GM23338 (cell line): ENCODE measurements around the gene PRM1. TPM values are rescaled to one million over a fixed set of nuclear protein-coding genes. Genes with fewer than 3 reads are reported as not detected.

Source experiments
- ATAC-seq: fragments of 200-7000 bp; cut with Tn5 transposase; 3 replicates; pipeline ENCODE4 v1.9.1; 2020
- DNase-seq: peaks from one replicate; pipeline ENCODE4 v3.0.0-alpha.2; 2015; ENCODE audit warnings: low spot score
- H2AFZ ChIP-seq: fragments of 200-600 bp; sonication (generic); 2 replicates; pipeline ENCODE4 v1.8.0; 2016; ENCODE audit warnings: antibody characterized with exemption, mild to moderate bottlenecking, moderate library complexity
- H3F3A ChIP-seq: fragments of 200-600 bp; sonication (generic); replicated peaks from 2 replicates; pipeline ENCODE4 v1.8.0; 2017; ENCODE audit warnings: antibody characterized with exemption, mixed run types, low read depth
- H3K27ac ChIP-seq: fragments of 200-600 bp; sonication (generic); 2 replicates; pipeline ENCODE4 v1.6.1; 2016; ENCODE audit warnings: low read depth
- H3K27me3 ChIP-seq: fragments of 200-600 bp; sonication (generic); 2 replicates; pipeline ENCODE4 v1.8.0; 2016; ENCODE audit warnings: mild to moderate bottlenecking, mixed run types, moderate library complexity; ENCODE audit not compliant: insufficient read depth
- H3K36me3 ChIP-seq: fragments of 200-600 bp; sonication (generic); 2 replicates; pipeline ENCODE4 v1.8.0; 2016; ENCODE audit warnings: mild to moderate bottlenecking; ENCODE audit not compliant: insufficient read depth
- H3K4me1 ChIP-seq: fragments of 200-600 bp; sonication (generic); 2 replicates; pipeline ENCODE4 v1.8.0; 2016; ENCODE audit warnings: mild to moderate bottlenecking, moderate library complexity; ENCODE audit not compliant: insufficient read depth
- H3K4me2 ChIP-seq: fragments of 200-600 bp; sonication (generic); 2 replicates; pipeline ENCODE4 v1.7.1; 2017; ENCODE audit warnings: mixed run types
- H3K4me3 ChIP-seq: fragments of 200-600 bp; sonication (generic); 2 replicates; pipeline ENCODE4 v1.6.1; 2016; ENCODE audit warnings: mixed run types
- H3K79me2 ChIP-seq: fragments of 200-600 bp; sonication (generic); replicated peaks from 2 replicates; pipeline ENCODE4 v1.8.0; 2017; ENCODE audit warnings: mild to moderate bottlenecking; ENCODE audit not compliant: insufficient read depth
- H3K9me2 ChIP-seq: fragments of 200-600 bp; sonication (generic); 2 replicates; pipeline ENCODE4 v1.8.0; 2017; ENCODE audit not compliant: insufficient read depth
- H4K20me1 ChIP-seq: fragments of 200-600 bp; sonication (generic); replicated peaks from 2 replicates; pipeline ENCODE4 v1.8.0; 2017; ENCODE audit warnings: mild to moderate bottlenecking; ENCODE audit not compliant: insufficient read depth
- H3K27ac Mint-ChIP-seq: 2 replicates; pipeline ENCODE4 v1.8.0; 2020; ENCODE audit warnings: inconsistent platforms, mild to moderate bottlenecking, moderate library complexity, mixed read lengths
- H3K27me3 Mint-ChIP-seq: 3 replicates; pipeline ENCODE4 v1.8.0; 2022; ENCODE audit warnings: low read depth, mild to moderate bottlenecking, moderate library complexity, mixed read lengths, inconsistent platforms; ENCODE audit not compliant: insufficient read depth, poor library complexity
- H3K36me3 Mint-ChIP-seq: 3 replicates; pipeline ENCODE4 v1.8.0; 2021; ENCODE audit warnings: low read depth, mild to moderate bottlenecking, inconsistent platforms, moderate library complexity, mixed read lengths
- H3K4me1 Mint-ChIP-seq: 3 replicates; pipeline ENCODE4 v1.8.0; 2020; ENCODE audit warnings: mild to moderate bottlenecking, inconsistent platforms, mixed read lengths
- H3K4me3 Mint-ChIP-seq: 3 replicates; pipeline ENCODE4 v1.8.0; 2021; ENCODE audit warnings: moderate library complexity, mild to moderate bottlenecking, inconsistent platforms, mixed read lengths
- H3K9me3 Mint-ChIP-seq: 3 replicates; pipeline ENCODE4 v1.8.0; 2020; ENCODE audit warnings: moderate library complexity, mild to moderate bottlenecking, inconsistent platforms, mixed read lengths
- CREB1 ChIP-seq: fragments of 250-450 bp; sonication (Bioruptor Pico); IDR thresholded peaks from 2 replicates; pipeline ENCODE4 v1.5.0; 2020; ENCODE audit warnings: low read depth, mild to moderate bottlenecking, moderate library complexity
- ETS1 ChIP-seq: IDR thresholded peaks from 2 replicates; pipeline ENCODE4 v1.6.1; 2016; ENCODE audit warnings: antibody characterized with exemption
- EZH2 ChIP-seq: fragments of 200-600 bp; sonication (generic); IDR thresholded peaks from one replicate; pipeline ENCODE4 v1.8.0; 2017; ENCODE audit warnings: antibody characterized with exemption, mild to moderate bottlenecking, low read depth; ENCODE audit not compliant: unreplicated experiment
- EZH2phosphoT487 ChIP-seq: fragments of 200-600 bp; sonication (generic); IDR thresholded peaks from one replicate; pipeline ENCODE4 v1.8.1; 2018; ENCODE audit warnings: antibody characterized with exemption; ENCODE audit not compliant: unreplicated experiment
- JUNB ChIP-seq: IDR thresholded peaks from one replicate; pipeline ENCODE4 v1.6.1; 2016; ENCODE audit warnings: antibody characterized with exemption; ENCODE audit not compliant: unreplicated experiment
- NANOG ChIP-seq: IDR thresholded peaks from 2 replicates; pipeline ENCODE4 v1.6.1; 2016; ENCODE audit warnings: antibody characterized with exemption, borderline replicate concordance
- STAT1 ChIP-seq: IDR thresholded peaks from one replicate; pipeline ENCODE4 v1.6.1; 2016; ENCODE audit warnings: antibody characterized with exemption; ENCODE audit not compliant: unreplicated experiment
- ZNF114 ChIP-seq: fragments of 250-450 bp; sonication (Bioruptor Pico); IDR thresholded peaks from 2 replicates; pipeline ENCODE4 v1.5.0; 2020; ENCODE audit warnings: mild to moderate bottlenecking, moderate library complexity
- polyA plus RNA-seq: library from polyadenylated mRNA; unstranded; fragments of >200 nt; fragmentation: Nextera tagmentation; extraction: Ambion mirVana; gene quantifications from 2 replicates; pipeline ENCODE4 v1.2.1, GENCODE V29; 2016
- total RNA-seq: library from RNA; depleted of rRNA; stranded (reverse); fragments of >200 nt; shearing (Covaris generic); gene quantifications from 2 replicates; pipeline ENCODE4 v1.2.3, GENCODE V29; 2014
- TF ChIP-seq, protein P1 (sequence below): IDR thresholded peaks from one replicate; pipeline ENCODE4 v1.6.1; 2018; ENCODE audit warnings: antibody characterized with exemption; ENCODE audit not compliant: unreplicated experiment

Gene PRM1
- total and polyA plus RNA-seq, 2 experiments from 2014 or later = 1.2 TPM; not detected in 1

DNA sequence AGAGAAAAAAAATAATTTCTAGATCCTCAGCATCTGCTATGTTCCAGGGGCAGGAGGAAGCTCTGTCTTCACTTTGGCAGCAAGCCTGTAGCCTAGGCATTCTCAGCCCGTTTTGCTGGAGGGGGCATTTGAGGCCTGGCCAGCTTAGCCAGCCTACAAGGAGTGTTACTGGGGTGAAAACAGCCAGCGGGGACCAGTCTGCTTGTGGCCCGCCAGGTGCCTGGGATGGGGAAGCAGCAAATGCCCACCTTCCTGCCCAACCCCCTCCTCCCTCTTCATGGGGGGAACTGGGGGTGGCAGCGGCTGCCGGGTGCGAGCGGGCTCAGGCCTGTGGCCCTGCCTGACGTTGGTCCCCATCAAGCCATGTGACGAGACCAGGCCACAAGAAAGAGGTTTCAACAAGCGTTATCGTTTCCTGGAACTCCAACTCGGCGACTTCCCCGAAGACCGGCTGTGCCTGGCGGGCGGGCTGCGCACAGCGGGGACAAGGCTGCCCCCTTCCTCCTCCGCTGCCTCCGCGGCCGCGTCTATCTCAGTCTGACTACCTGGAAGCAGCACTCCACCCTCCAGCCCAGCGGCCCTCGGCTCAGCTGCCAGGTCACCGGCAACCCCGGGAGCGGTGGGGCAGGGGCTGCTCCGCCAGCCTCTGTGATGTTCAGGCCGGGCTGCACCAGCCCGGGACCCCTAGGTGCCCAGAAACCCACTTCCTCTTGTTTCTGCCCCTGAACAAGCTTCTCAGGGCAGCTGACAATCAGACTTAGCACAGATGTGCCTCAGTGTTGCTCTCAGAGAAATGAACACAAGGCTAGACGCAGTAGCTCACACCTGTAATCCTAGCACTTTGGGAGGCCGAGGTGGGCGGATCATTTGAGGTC is 48.0 kb downstream of the PRM1 start (continued):
- TF ChIP-seq, protein P1, sequence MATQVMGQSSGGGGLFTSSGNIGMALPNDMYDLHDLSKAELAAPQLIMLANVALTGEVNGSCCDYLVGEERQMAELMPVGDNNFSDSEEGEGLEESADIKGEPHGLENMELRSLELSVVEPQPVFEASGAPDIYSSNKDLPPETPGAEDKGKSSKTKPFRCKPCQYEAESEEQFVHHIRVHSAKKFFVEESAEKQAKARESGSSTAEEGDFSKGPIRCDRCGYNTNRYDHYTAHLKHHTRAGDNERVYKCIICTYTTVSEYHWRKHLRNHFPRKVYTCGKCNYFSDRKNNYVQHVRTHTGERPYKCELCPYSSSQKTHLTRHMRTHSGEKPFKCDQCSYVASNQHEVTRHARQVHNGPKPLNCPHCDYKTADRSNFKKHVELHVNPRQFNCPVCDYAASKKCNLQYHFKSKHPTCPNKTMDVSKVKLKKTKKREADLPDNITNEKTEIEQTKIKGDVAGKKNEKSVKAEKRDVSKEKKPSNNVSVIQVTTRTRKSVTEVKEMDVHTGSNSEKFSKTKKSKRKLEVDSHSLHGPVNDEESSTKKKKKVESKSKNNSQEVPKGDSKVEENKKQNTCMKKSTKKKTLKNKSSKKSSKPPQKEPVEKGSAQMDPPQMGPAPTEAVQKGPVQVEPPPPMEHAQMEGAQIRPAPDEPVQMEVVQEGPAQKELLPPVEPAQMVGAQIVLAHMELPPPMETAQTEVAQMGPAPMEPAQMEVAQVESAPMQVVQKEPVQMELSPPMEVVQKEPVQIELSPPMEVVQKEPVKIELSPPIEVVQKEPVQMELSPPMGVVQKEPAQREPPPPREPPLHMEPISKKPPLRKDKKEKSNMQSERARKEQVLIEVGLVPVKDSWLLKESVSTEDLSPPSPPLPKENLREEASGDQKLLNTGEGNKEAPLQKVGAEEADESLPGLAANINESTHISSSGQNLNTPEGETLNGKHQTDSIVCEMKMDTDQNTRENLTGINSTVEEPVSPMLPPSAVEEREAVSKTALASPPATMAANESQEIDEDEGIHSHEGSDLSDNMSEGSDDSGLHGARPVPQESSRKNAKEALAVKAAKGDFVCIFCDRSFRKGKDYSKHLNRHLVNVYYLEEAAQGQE = no peak
- no peak for TF ChIP-seq STAT1
- no peak for TF ChIP-seq ETS1
- no peak for TF ChIP-seq NANOG
- no peak for TF ChIP-seq ZNF114 (CRISPR knock-in tag)

DNA sequence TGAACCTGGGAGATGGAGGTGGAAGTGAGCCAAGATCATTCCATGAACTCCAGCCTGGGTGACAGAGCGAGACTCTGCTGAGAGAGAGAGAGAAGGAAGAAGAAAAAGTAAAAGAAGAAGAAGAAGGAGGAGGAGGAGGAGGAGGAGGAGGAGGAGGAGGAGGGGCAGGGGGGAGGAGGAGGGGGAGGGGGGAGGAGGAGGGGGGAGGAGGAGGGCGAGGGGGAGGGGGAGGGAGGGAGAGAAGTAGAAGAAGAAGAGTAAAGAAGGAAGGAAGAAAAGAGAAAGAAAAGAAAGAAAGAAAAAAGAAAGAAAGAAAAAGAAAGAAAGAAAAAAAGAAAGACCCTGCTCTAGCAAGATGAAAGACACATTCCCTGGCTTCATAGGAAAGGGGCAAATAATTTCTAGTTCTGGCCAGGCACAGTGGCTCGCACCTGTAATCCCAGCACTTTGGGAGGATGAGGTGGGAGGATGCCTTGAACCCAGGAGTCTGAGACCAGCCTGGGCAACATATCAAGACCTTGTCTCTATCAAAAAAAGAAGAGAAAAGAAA is 48.8 kb downstream of the PRM1 start:
- H3K4me2 ChIP-seq = peak overlapping the region; percentile 66
- H3K4me1 ChIP-seq = peaks cover 9% of the 10 kb centered on the region; the same call in 1 of the 2 replicates
- H3K9me2 ChIP-seq = no peaks in the 10 kb centered on the region
- no peaks in the 10 kb centered on the region for H3K79me2 ChIP-seq
- H2AFZ ChIP-seq = peak overlapping the region; percentile 97
- 0 out of 2 replicates have a peak, but pooled peaks cover 6% of the 10 kb centered on the region for H3F3A ChIP-seq
- peaks cover 13% of the 10 kb centered on the region for H3K27me3 Mint-ChIP-seq
- H3K4me3 Mint-ChIP-seq = no peak overlapping the region
- no peaks in the 10 kb centered on the region for H4K20me1 ChIP-seq
- no peaks in the 10 kb centered on the region for H3K27me3 ChIP-seq
- no peaks in the 10 kb centered on the region for H3K9me3 Mint-ChIP-seq
- no peaks in the 10 kb centered on the region for H3K36me3 ChIP-seq
- no peak overlapping the region for H3K4me3 ChIP-seq
- DNase-seq (no peak), ATAC-seq (no peak)
- H3K27ac Mint-ChIP-seq = no peak overlapping the region
- H3K27ac ChIP-seq = no peak overlapping the region
- TF ChIP-seq CREB1 (CRISPR knock-in tag) (no peak), EZH2phosphoT487 (no peak), JUNB (no peak), EZH2 (no peak), ETS1 (no peak)
- H3K36me3 Mint-ChIP-seq = no peaks in the 10 kb centered on the region
- peaks cover 8% of the 10 kb centered on the region for H3K4me1 Mint-ChIP-seq
